WTC11 (cell line): ENCODE data around the gene ANKRD11. TPM values are rescaled to one million over a fixed set of nuclear protein-coding genes. Genes with fewer than 3 reads are reported as not detected.

Experiments used
- ATAC-seq: fragments of 200-7000 bp; cut with Tn5 transposase; 2 replicates; pipeline ENCODE4 v1.10.0; 2021; ENCODE audit warnings: mild to moderate bottlenecking, moderate library complexity
- CTCF ChIA-PET: fragments of 300-600 bp; sonication (Branson Sonifier 250); formaldehyde crosslinking; loops from one replicate; lab custom pipeline; 2021; ENCODE audit warnings: antibody characterized with exemption; lab: Charles Lee
- POLR2A ChIA-PET: fragments of 350-600 bp; sonication (Branson Sonifier 250); formaldehyde crosslinking; loops from one replicate; lab custom pipeline; 2021; ENCODE audit warnings: antibody characterized with exemption; lab: Charles Lee
- DNase-seq: peaks from one replicate; pipeline ENCODE4 v3.0.0; 2021; ENCODE audit warnings: low spot score
- H3K27ac Mint-ChIP-seq: 2 replicates; pipeline ENCODE4 v1.8.0; 2021; ENCODE audit warnings: mixed read lengths
- H3K27me3 Mint-ChIP-seq: 2 replicates; pipeline ENCODE4 v1.8.0; 2021; ENCODE audit warnings: low read depth, mild to moderate bottlenecking, moderate library complexity, mixed read lengths
- H3K36me3 Mint-ChIP-seq: 2 replicates; pipeline ENCODE4 v1.8.0; 2021; ENCODE audit warnings: mixed read lengths
- H3K4me1 Mint-ChIP-seq: 2 replicates; pipeline ENCODE4 v1.8.0; 2022; ENCODE audit warnings: mixed read lengths
- H3K4me3 Mint-ChIP-seq: 2 replicates; pipeline ENCODE4 v1.8.0; 2021; ENCODE audit warnings: mild to moderate bottlenecking, moderate library complexity, mixed read lengths
- H3K9me3 Mint-ChIP-seq: 2 replicates; pipeline ENCODE4 v1.8.0; 2021; ENCODE audit warnings: mixed read lengths
- FOXJ3 ChIP-seq: sonication (generic); formaldehyde crosslinking; IDR thresholded peaks from 2 replicates; pipeline ENCODE4 v1.9.0; 2021; ENCODE audit warnings: missing genetic modification reagents, mild to moderate bottlenecking, borderline replicate concordance
- HMGA2 ChIP-seq: fragments of 250-450 bp; sonication (Bioruptor Pico); IDR thresholded peaks from 2 replicates; pipeline ENCODE4 v1.4.0; 2021; ENCODE audit warnings: mild to moderate bottlenecking, moderate library complexity
- NFATC4 ChIP-seq: fragments of 250-450 bp; sonication (Bioruptor Pico); IDR thresholded peaks from 2 replicates; pipeline ENCODE4 v1.9.0; 2021; ENCODE audit warnings: mild to moderate bottlenecking
- PRRX2 ChIP-seq: fragments of 250-450 bp; sonication (Bioruptor Pico); IDR thresholded peaks from 2 replicates; pipeline ENCODE4 v1.8.0; 2021; ENCODE audit warnings: mild to moderate bottlenecking
- SMAD4 ChIP-seq: sonication (generic); formaldehyde crosslinking; IDR thresholded peaks from 2 replicates; pipeline ENCODE4 v1.8.0; 2022; ENCODE audit warnings: mild to moderate bottlenecking, missing genetic modification reagents
- ZNF121 ChIP-seq: sonication (generic); formaldehyde crosslinking; IDR thresholded peaks from 2 replicates; pipeline ENCODE4 v1.8.0; 2023; ENCODE audit warnings: missing genetic modification reagents
- ZNF396 ChIP-seq: fragments of 250-450 bp; sonication (Bioruptor Pico); IDR thresholded peaks from 2 replicates; pipeline ENCODE4 v1.8.0; 2021; ENCODE audit warnings: mild to moderate bottlenecking, moderate library complexity, borderline replicate concordance
- total RNA-seq: library from RNA; stranded (reverse); gene quantifications from 3 replicates; pipeline ENCODE4 v1.2.3, GENCODE V29; 2021
- TF ChIP-seq, protein P1 (sequence below): sonication (generic); formaldehyde crosslinking; IDR thresholded peaks from 2 replicates; pipeline ENCODE4 v1.8.0; 2023; ENCODE audit warnings: missing genetic modification reagents, mild to moderate bottlenecking, borderline replicate concordance
- TF ChIP-seq, protein P2 (sequence below): sonication (generic); formaldehyde crosslinking; IDR thresholded peaks from 2 replicates; pipeline ENCODE4 v1.8.1; 2022; ENCODE audit warnings: mild to moderate bottlenecking, missing genetic modification reagents, moderate library complexity, borderline replicate concordance
- TF ChIP-seq, protein P3 (sequence below): fragments of 250-450 bp; sonication (Bioruptor Pico); IDR thresholded peaks from 2 replicates; pipeline ENCODE4 v1.9.0; 2021; ENCODE audit warnings: mild to moderate bottlenecking
- TF ChIP-seq, protein P4 (sequence below): sonication (generic); formaldehyde crosslinking; IDR thresholded peaks from 2 replicates; pipeline ENCODE4 v1.8.1; 2023; ENCODE audit warnings: mild to moderate bottlenecking, moderate library complexity, missing genetic modification reagents
- TF ChIP-seq, protein P5 (sequence below): sonication (generic); formaldehyde crosslinking; IDR thresholded peaks from 2 replicates; pipeline ENCODE4 v1.8.1; 2022; ENCODE audit warnings: low read depth, missing genetic modification reagents, borderline replicate concordance
- TF ChIP-seq, protein P6 (sequence below): fragments of 250-450 bp; sonication (Bioruptor Pico); IDR thresholded peaks from 2 replicates; pipeline ENCODE4 v1.8.0; 2021; ENCODE audit warnings: mild to moderate bottlenecking
- TF ChIP-seq, protein P7 (sequence below): fragments of 250-450 bp; sonication (Bioruptor Pico); IDR thresholded peaks from 2 replicates; pipeline ENCODE4 v2.1.2; 2022; ENCODE audit warnings: mild to moderate bottlenecking, moderate library complexity
- TF ChIP-seq, protein P8 (sequence below): fragments of 250-450 bp; sonication (Bioruptor Pico); IDR thresholded peaks from 2 replicates; pipeline ENCODE4 v1.9.0; 2021; ENCODE audit warnings: moderate library complexity, mild to moderate bottlenecking, inconsistent platforms, borderline replicate concordance
- TF ChIP-seq, protein P9 (sequence below): sonication (generic); formaldehyde crosslinking; IDR thresholded peaks from 2 replicates; pipeline ENCODE4 v1.8.1; 2023; ENCODE audit warnings: mild to moderate bottlenecking, missing genetic modification reagents

ANKRD11 gene
- total RNA-seq, 1 experiment from 2014 or later: 184 TPM

DNA sequence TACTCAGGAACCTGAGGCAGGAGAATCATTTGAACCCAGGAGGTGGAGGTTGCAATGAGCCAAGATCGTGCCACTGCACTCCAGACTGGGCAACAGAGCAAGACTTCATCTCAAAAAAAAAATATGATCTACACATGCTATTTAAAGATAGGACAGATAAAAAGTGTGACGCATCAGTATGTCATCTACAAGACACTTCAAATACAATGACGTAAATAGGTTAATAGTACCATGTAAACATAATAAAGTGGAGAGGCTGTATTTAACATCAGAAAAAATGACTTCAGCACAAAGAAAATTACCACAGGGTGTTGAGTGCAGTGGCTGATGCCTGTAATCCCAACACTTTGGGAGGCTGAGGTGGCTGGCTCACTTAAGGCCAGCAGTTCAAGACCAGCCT is 252.6 kb downstream of the ANKRD11 start (continued):
- TF ChIP-seq, protein P1, sequence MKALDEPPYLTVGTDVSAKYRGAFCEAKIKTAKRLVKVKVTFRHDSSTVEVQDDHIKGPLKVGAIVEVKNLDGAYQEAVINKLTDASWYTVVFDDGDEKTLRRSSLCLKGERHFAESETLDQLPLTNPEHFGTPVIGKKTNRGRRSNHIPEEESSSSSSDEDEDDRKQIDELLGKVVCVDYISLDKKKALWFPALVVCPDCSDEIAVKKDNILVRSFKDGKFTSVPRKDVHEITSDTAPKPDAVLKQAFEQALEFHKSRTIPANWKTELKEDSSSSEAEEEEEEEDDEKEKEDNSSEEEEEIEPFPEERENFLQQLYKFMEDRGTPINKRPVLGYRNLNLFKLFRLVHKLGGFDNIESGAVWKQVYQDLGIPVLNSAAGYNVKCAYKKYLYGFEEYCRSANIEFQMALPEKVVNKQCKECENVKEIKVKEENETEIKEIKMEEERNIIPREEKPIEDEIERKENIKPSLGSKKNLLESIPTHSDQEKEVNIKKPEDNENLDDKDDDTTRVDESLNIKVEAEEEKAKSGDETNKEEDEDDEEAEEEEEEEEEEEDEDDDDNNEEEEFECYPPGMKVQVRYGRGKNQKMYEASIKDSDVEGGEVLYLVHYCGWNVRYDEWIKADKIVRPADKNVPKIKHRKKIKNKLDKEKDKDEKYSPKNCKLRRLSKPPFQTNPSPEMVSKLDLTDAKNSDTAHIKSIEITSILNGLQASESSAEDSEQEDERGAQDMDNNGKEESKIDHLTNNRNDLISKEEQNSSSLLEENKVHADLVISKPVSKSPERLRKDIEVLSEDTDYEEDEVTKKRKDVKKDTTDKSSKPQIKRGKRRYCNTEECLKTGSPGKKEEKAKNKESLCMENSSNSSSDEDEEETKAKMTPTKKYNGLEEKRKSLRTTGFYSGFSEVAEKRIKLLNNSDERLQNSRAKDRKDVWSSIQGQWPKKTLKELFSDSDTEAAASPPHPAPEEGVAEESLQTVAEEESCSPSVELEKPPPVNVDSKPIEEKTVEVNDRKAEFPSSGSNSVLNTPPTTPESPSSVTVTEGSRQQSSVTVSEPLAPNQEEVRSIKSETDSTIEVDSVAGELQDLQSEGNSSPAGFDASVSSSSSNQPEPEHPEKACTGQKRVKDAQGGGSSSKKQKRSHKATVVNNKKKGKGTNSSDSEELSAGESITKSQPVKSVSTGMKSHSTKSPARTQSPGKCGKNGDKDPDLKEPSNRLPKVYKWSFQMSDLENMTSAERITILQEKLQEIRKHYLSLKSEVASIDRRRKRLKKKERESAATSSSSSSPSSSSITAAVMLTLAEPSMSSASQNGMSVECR (CRISPR knock-in tag): no peak
- TF ChIP-seq, protein P2, sequence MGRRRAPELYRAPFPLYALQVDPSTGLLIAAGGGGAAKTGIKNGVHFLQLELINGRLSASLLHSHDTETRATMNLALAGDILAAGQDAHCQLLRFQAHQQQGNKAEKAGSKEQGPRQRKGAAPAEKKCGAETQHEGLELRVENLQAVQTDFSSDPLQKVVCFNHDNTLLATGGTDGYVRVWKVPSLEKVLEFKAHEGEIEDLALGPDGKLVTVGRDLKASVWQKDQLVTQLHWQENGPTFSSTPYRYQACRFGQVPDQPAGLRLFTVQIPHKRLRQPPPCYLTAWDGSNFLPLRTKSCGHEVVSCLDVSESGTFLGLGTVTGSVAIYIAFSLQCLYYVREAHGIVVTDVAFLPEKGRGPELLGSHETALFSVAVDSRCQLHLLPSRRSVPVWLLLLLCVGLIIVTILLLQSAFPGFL: no peak
- TF ChIP-seq, protein P3, sequence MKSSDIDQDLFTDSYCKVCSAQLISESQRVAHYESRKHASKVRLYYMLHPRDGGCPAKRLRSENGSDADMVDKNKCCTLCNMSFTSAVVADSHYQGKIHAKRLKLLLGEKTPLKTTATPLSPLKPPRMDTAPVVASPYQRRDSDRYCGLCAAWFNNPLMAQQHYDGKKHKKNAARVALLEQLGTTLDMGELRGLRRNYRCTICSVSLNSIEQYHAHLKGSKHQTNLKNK (CRISPR knock-in tag): no peak
- TF ChIP-seq NFATC4 (CRISPR knock-in tag) (no peak), PRRX2 (CRISPR knock-in tag) (no peak)
- TF ChIP-seq, protein P4, sequence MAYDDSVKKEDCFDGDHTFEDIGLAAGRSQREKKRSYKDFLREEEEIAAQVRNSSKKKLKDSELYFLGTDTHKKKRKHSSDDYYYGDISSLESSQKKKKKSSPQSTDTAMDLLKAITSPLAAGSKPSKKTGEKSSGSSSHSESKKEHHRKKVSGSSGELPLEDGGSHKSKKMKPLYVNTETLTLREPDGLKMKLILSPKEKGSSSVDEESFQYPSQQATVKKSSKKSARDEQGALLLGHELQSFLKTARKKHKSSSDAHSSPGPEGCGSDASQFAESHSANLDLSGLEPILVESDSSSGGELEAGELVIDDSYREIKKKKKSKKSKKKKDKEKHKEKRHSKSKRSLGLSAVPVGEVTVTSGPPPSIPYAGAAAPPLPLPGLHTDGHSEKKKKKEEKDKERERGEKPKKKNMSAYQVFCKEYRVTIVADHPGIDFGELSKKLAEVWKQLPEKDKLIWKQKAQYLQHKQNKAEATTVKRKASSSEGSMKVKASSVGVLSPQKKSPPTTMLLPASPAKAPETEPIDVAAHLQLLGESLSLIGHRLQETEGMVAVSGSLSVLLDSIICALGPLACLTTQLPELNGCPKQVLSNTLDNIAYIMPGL (CRISPR knock-in tag): no peak
- TF ChIP-seq, protein P5, sequence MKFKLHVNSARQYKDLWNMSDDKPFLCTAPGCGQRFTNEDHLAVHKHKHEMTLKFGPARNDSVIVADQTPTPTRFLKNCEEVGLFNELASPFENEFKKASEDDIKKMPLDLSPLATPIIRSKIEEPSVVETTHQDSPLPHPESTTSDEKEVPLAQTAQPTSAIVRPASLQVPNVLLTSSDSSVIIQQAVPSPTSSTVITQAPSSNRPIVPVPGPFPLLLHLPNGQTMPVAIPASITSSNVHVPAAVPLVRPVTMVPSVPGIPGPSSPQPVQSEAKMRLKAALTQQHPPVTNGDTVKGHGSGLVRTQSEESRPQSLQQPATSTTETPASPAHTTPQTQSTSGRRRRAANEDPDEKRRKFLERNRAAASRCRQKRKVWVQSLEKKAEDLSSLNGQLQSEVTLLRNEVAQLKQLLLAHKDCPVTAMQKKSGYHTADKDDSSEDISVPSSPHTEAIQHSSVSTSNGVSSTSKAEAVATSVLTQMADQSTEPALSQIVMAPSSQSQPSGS (CRISPR knock-in tag): no peak
- TF ChIP-seq, all 79 proteins: peak for 0

DNA sequence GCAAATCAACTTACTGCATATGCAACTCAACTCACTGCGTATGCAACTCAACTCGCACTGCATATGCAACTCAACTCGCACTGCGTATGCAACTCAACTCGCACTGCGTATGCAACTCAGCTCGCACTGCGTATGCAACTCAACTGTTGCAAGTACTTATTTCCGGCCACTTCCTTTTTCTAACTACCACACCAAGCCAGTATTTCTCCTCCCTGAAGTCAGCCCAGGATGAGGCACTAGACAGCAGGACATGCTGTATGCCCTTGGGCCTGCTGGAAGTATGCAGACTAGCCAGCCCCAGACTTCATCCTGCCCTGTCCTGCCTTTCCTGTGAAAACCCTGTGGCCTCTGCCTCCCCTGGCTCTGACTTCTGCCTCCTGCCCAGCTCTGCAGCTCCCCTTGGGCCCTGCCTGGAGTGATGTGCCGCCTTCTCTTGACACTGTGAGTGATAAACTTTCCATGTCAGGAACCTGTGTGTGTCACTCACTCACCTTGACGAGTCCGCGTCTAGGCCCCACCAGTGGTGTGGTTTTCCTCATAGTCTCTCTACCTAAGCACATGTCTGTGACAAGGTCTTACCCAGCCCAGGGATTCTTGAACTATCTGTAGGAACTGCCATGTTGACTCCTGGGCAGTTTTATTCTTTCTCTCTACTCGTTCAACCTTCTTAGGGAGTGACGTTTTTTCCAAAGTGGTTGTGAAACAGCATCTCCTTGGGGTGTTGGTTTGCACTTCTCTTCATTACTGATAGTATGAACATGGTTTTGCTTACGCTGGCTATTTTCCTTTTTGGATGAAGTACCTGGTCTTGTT is 256.5 kb downstream of the ANKRD11 start:
- Mint-ChIP-seq H3K27me3 (no peaks in the 10 kb centered on the region), H3K4me3 (no peak overlapping the region), H3K36me3 (peaks cover 53% of the 10 kb centered on the region), H3K4me1 (no peaks in the 10 kb centered on the region), H3K27ac (no peak overlapping the region), H3K9me3 (peaks cover 38% of the 10 kb centered on the region)
- ATAC-seq: no peak
- ChIA-PET CTCF (interaction anchor here (0.6 kb wide), 1 partner anchor 66 kb away, joined by 3 read pairs; no protein-coding TSS in a partner anchor), POLR2A (no interaction called here)
- DNase-seq: no peak
- no peak for TF ChIP-seq SMAD4 (CRISPR knock-in tag)
- TF ChIP-seq, protein P2: no peak
- TF ChIP-seq, protein P6, sequence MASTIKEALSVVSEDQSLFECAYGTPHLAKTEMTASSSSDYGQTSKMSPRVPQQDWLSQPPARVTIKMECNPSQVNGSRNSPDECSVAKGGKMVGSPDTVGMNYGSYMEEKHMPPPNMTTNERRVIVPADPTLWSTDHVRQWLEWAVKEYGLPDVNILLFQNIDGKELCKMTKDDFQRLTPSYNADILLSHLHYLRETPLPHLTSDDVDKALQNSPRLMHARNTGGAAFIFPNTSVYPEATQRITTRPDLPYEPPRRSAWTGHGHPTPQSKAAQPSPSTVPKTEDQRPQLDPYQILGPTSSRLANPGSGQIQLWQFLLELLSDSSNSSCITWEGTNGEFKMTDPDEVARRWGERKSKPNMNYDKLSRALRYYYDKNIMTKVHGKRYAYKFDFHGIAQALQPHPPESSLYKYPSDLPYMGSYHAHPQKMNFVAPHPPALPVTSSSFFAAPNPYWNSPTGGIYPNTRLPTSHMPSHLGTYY (CRISPR knock-in tag): no peak
- TF ChIP-seq FOXJ3: no peak
- TF ChIP-seq, protein P7, sequence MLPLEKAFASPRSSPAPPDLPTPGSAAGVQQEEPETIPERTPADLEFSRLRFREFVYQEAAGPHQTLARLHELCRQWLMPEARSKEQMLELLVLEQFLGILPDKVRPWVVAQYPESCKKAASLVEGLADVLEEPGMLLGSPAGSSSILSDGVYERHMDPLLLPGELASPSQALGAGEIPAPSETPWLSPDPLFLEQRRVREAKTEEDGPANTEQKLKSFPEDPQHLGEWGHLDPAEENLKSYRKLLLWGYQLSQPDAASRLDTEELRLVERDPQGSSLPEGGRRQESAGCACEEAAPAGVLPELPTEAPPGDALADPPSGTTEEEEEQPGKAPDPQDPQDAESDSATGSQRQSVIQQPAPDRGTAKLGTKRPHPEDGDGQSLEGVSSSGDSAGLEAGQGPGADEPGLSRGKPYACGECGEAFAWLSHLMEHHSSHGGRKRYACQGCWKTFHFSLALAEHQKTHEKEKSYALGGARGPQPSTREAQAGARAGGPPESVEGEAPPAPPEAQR (CRISPR knock-in tag): no peak
- TF ChIP-seq HMGA2 (CRISPR knock-in tag): no peak
- no peak for TF ChIP-seq ZNF396 (CRISPR knock-in tag)
- TF ChIP-seq, protein P8, sequence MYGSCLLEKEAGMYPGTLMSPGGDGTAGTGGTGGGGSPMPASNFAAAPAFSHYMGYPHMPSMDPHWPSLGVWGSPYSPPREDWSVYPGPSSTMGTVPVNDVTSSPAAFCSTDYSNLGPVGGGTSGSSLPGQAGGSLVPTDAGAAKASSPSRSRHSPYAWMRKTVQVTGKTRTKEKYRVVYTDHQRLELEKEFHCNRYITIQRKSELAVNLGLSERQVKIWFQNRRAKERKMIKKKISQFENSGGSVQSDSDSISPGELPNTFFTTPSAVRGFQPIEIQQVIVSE: no peak
- no peak for TF ChIP-seq ZNF121 (CRISPR knock-in tag)
- TF ChIP-seq, protein P5 (CRISPR knock-in tag): no peak
- TF ChIP-seq, protein P9, sequence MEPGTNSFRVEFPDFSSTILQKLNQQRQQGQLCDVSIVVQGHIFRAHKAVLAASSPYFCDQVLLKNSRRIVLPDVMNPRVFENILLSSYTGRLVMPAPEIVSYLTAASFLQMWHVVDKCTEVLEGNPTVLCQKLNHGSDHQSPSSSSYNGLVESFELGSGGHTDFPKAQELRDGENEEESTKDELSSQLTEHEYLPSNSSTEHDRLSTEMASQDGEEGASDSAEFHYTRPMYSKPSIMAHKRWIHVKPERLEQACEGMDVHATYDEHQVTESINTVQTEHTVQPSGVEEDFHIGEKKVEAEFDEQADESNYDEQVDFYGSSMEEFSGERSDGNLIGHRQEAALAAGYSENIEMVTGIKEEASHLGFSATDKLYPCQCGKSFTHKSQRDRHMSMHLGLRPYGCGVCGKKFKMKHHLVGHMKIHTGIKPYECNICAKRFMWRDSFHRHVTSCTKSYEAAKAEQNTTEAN: no peak
